Dendritic cell treated with granulocyte-macrophage colony-stimulating factor and Interleukin-4, amounts not matched to agents 40 ng/mL and 50 ng/mL, for 4 days (primary cell): ENCODE results near the gene MESD.

ENCODE experiments used
- H3K27ac Mint-ChIP-seq: one replicate; pipeline ENCODE4 v1.8.0; 2022; ENCODE audit warnings: mild to moderate bottlenecking, mixed read lengths
- H3K27me3 Mint-ChIP-seq: one replicate; pipeline ENCODE4 v1.8.0; 2022; ENCODE audit warnings: mild to moderate bottlenecking, mixed read lengths
- H3K36me3 Mint-ChIP-seq: one replicate; pipeline ENCODE4 v1.8.0; 2022; ENCODE audit warnings: low read depth, mixed read lengths
- H3K4me1 Mint-ChIP-seq: one replicate; pipeline ENCODE4 v1.8.0; 2022; ENCODE audit warnings: low read depth, mixed read lengths
- H3K4me3 Mint-ChIP-seq: one replicate; pipeline ENCODE4 v1.8.0; 2022; ENCODE audit warnings: mild to moderate bottlenecking, moderate library complexity, mixed read lengths
- H3K9me3 Mint-ChIP-seq: one replicate; pipeline ENCODE4 v1.8.0; 2022; ENCODE audit warnings: mixed read lengths
- intact Hi-C: fragments of 100-400 bp; cut with micrococcal nuclease; formaldehyde crosslinking; loops from one replicate; pipeline ENCODE4 v1.15.0; 2022

Gene MESD

GRCh38 chr15:80989518-80990478, at the start of gene MESD:
Gene MESD (minus strand): TSS chr15:80989819. CDS start chr15:80989791, 28 bp downstream.
- peak within 1 kb of the TSS; percentile 97 for H3K27ac Mint-ChIP-seq
- H3K36me3 Mint-ChIP-seq, result peaks cover 32% of the 10 kb centered on the region

GRCh38 chr15:81038975-81039607, 49.5 kb upstream of the MESD start:
- peak overlapping the region; percentile 51 for H3K27ac Mint-ChIP-seq
- no peaks in the 10 kb centered on the region for H3K9me3 Mint-ChIP-seq

More at GRCh38 chr15:80989518-80990478, at the start of gene MESD:
- intact Hi-C loops, result loop anchor here (1.0 kb wide), 2 partner anchors 11 to 34 kb away; partner anchors contain the start of gene TLNRD1
- Mint-ChIP-seq H3K27me3 (peaks cover 3% of the 10 kb centered on the region), H3K4me3 (peak within 1 kb of the TSS; percentile 90), H3K4me1 (peaks cover 56% of the 10 kb centered on the region), H3K9me3 (no peaks in the 10 kb centered on the region)

GRCh38 chr15:81037952-81038743, 48.5 kb upstream of the MESD start:
- H3K36me3 Mint-ChIP-seq, result no peaks in the 10 kb centered on the region
- intact Hi-C loops, result no loop called here
- no peak overlapping the region for H3K4me3 Mint-ChIP-seq
- peaks cover 3% of the 10 kb centered on the region for H3K27me3 Mint-ChIP-seq
- peaks cover 17% of the 10 kb centered on the region for H3K4me1 Mint-ChIP-seq
- no peaks in the 10 kb centered on the region for H3K9me3 Mint-ChIP-seq
- no peak overlapping the region for H3K27ac Mint-ChIP-seq

More at GRCh38 chr15:81038975-81039607, 49.5 kb upstream of the MESD start:
- Mint-ChIP-seq H3K27me3 (peaks cover 3% of the 10 kb centered on the region), H3K36me3 (no peaks in the 10 kb centered on the region), H3K4me3 (no peak overlapping the region), H3K4me1 (peaks cover 12% of the 10 kb centered on the region)
- intact Hi-C loops, result no loop called here

GRCh38 chr15:81033508-81033907, 43.9 kb upstream of the MESD start:
- H3K27me3 Mint-ChIP-seq, result peaks cover 5% of the 10 kb centered on the region
- H3K4me1 Mint-ChIP-seq, result peaks cover 50% of the 10 kb centered on the region
- H3K36me3 Mint-ChIP-seq, result no peaks in the 10 kb centered on the region
- no peak overlapping the region for H3K4me3 Mint-ChIP-seq
- intact Hi-C loops, result no loop called here
- peak overlapping the region; percentile 61 for H3K27ac Mint-ChIP-seq
- no peaks in the 10 kb centered on the region for H3K9me3 Mint-ChIP-seq

DNA sequence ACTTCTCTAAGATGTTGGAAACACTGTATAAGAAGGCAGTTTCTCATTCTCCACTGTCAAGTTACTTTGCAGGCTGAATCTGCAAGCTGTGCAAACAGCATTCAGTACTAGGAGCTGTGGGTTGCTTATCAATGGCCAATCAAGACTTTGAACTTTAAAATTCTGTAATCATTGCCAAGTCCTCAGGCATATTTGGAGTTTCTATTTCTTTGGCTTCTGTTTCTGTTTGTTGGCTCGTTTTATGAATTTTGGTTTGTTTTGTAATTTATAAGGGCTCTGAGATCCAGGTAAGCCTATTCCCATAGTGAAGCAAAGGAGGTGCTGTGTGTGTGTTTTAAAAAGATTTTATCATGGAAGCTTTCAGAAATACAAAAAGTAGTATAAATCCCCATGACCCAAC, 43.2 kb upstream of the MESD start:
- intact Hi-C loops, result no loop called here
- Mint-ChIP-seq H3K27ac (peak overlapping the region; percentile 50), H3K27me3 (peaks cover 2% of the 10 kb centered on the region), H3K4me1 (peaks cover 45% of the 10 kb centered on the region), H3K9me3 (no peaks in the 10 kb centered on the region), H3K4me3 (no peak overlapping the region), H3K36me3 (no peaks in the 10 kb centered on the region)

GRCh38 chr15:81032355-81032754, 42.7 kb upstream of the MESD start:
- peak overlapping the region; percentile 50 for H3K27ac Mint-ChIP-seq

GRCh38 chr15:81031203-81031602, 41.6 kb upstream of the MESD start:
- Mint-ChIP-seq H3K4me1 (peaks cover 56% of the 10 kb centered on the region), H3K9me3 (no peaks in the 10 kb centered on the region), H3K4me3 (no peak overlapping the region), H3K36me3 (no peaks in the 10 kb centered on the region), H3K27ac (peak overlapping the region; percentile 82), H3K27me3 (peaks cover 2% of the 10 kb centered on the region)
- intact Hi-C loops, result loop anchor here (2.0 kb wide), 1 partner anchor 30 kb away; the partner anchor contains the start of gene TLNRD1

More at GRCh38 chr15:81032355-81032754, 42.7 kb upstream of the MESD start:
- H3K4me3 Mint-ChIP-seq, result no peak overlapping the region
- intact Hi-C loops, result no loop called here
- H3K27me3 Mint-ChIP-seq, result peaks cover 2% of the 10 kb centered on the region
- H3K4me1 Mint-ChIP-seq, result peaks cover 45% of the 10 kb centered on the region
- no peaks in the 10 kb centered on the region for H3K9me3 Mint-ChIP-seq
- no peaks in the 10 kb centered on the region for H3K36me3 Mint-ChIP-seq

GRCh38 chr15:81030301-81030750, 40.7 kb upstream of the MESD start:
- H3K27me3 Mint-ChIP-seq, result peaks cover 2% of the 10 kb centered on the region
- no peaks in the 10 kb centered on the region for H3K36me3 Mint-ChIP-seq
- H3K4me1 Mint-ChIP-seq, result peaks cover 65% of the 10 kb centered on the region
- no peak overlapping the region for H3K4me3 Mint-ChIP-seq
- peak overlapping the region; percentile 82 for H3K27ac Mint-ChIP-seq
- intact Hi-C loops, result loop anchor here (2.0 kb wide), 1 partner anchor 30 kb away; the partner anchor contains the start of gene TLNRD1
- H3K9me3 Mint-ChIP-seq, result no peaks in the 10 kb centered on the region

- Mint-ChIP-seq H3K27me3 (peaks cover 2% of the 10 kb centered on the region), H3K9me3 (no peaks in the 10 kb centered on the region), H3K27ac (peak overlapping the region; percentile 82), H3K36me3 (no peaks in the 10 kb centered on the region), H3K4me1 (peaks cover 72% of the 10 kb centered on the region), H3K4me3 (peak overlapping the region; percentile 4)
- intact Hi-C loops, result loop anchor here (2.0 kb wide), 1 partner anchor 29 kb away; the partner anchor contains the start of gene TLNRD1
These were observed 40.0 kb upstream of the MESD start for GRCh38 chr15:81029414-81030300.

- H3K27me3 Mint-ChIP-seq, result no peaks in the 10 kb centered on the region
- no peak overlapping the region for H3K27ac Mint-ChIP-seq
- H3K4me3 Mint-ChIP-seq, result no peak overlapping the region
- no peaks in the 10 kb centered on the region for H3K36me3 Mint-ChIP-seq
- H3K9me3 Mint-ChIP-seq, result no peaks in the 10 kb centered on the region
- H3K4me1 Mint-ChIP-seq, result peaks cover 76% of the 10 kb centered on the region
- intact Hi-C loops, result no loop called here
These were observed 37.4 kb upstream of the MESD start for GRCh38 chr15:81026836-81027599.

GRCh38 chr15:81025721-81026370, 36.2 kb upstream of the MESD start:
- Mint-ChIP-seq H3K4me1 (peaks cover 72% of the 10 kb centered on the region), H3K9me3 (no peaks in the 10 kb centered on the region), H3K4me3 (no peak overlapping the region), H3K27me3 (no peaks in the 10 kb centered on the region), H3K36me3 (no peaks in the 10 kb centered on the region), H3K27ac (peak overlapping the region; percentile 98)
- intact Hi-C loops, result no loop called here

GRCh38 chr15:81024936-81025335, 35.3 kb upstream of the MESD start:
- Mint-ChIP-seq H3K36me3 (no peaks in the 10 kb centered on the region), H3K9me3 (no peaks in the 10 kb centered on the region), H3K4me3 (peak overlapping the region; percentile 9), H3K27ac (peak overlapping the region; percentile 98), H3K27me3 (no peaks in the 10 kb centered on the region), H3K4me1 (peaks cover 64% of the 10 kb centered on the region)
- intact Hi-C loops, result loop anchor here (5.0 kb wide), 1 partner anchor 32 kb away; no protein-coding TSS in a partner anchor
